Right renal pelvis (tissue), 4 donors: ENCODE data around the gene LIN28A. TPM values are rescaled to one million over a fixed set of nuclear protein-coding genes. Genes with fewer than 3 reads are reported as not detected.

Experiments used
- DNase-seq, 4 donors: peaks; one replicate each; pipeline ENCODE4 v3.0.0-alpha.2; 2013; ENCODE audit warnings: low read depth in 4 of 4, low spot score in 3 of 4, missing footprints in 1 of 4
- polyA plus RNA-seq, 4 donors: library from polyadenylated mRNA; unstranded; fragments of 120-200 nt; gene quantifications; one replicate each; pipeline ENCODE4 v1.2.1, GENCODE V29; 2013; ENCODE audit not compliant: insufficient read length in 4 of 4

Gene LIN28A
- polyA plus RNA-seq, 4 donors = 0.04 to 0.09 (median 0.06) TPM

- DNase-seq = no peak
Observed at GRCh38 chr1:26476958-26477357, 66.3 kb downstream of the LIN28A start.

- no peak for DNase-seq
Observed at GRCh38 chr1:26477446-26478152, 67.0 kb downstream of the LIN28A start.

- no peak for DNase-seq
Observed at GRCh38 chr1:26478159-26478558, 67.5 kb downstream of the LIN28A start.

- DNase-seq = no peak
Observed at GRCh38 chr1:26478988-26479387, 68.4 kb downstream of the LIN28A start.

Other genes starting within 250 kb of the LIN28A start
- gene C1orf232, start 241.9 kb upstream of the LIN28A start, polyA plus RNA-seq = under 1 TPM in 1 of 4 donors, not detected in 3; 0.17 TPM
- gene ZNF593, start 240.9 kb upstream of the LIN28A start, polyA plus RNA-seq = 10 to 100 TPM; 11.4 to 29.1 (median 14.6) TPM
- 1 to 10 TPM in 2 of 4 donors, under 1 TPM in 2; 0.61 to 1.3 (median 1.1) TPM for gene ZNF593OS, start 239.0 kb upstream of the LIN28A start, polyA plus RNA-seq
- gene CNKSR1, start 233.3 kb upstream of the LIN28A start, polyA plus RNA-seq = 10 to 100 TPM; 10.7 to 16.2 (median 14.0) TPM
- under 1 TPM in 1 of 4 donors, not detected in 3; 0.08 TPM for gene CATSPER4, start 220.2 kb upstream of the LIN28A start, polyA plus RNA-seq
- 10 to 100 TPM; 13.4 to 17.1 (median 15.9) TPM for gene CEP85, start 176.6 kb upstream of the LIN28A start, polyA plus RNA-seq
- gene SH3BGRL3, start 130.7 kb upstream of the LIN28A start, polyA plus RNA-seq = 100 to 1,000 TPM in 3 of 4 donors, 10 to 100 TPM in 1; 99.2 to 120 (median 108) TPM
- gene UBXN11, start 104.2 kb upstream of the LIN28A start, polyA plus RNA-seq = 10 to 100 TPM; 36.2 to 48.0 (median 38.8) TPM
- 1 to 10 TPM; 1.7 to 8.7 (median 4.8) TPM for gene CD52, start 92.9 kb upstream of the LIN28A start, polyA plus RNA-seq
- 1 to 10 TPM in 1 of 4 donors, under 1 TPM in 3; 0.31 to 1.6 (median 0.83) TPM for gene CRYBG2, start 56.7 kb upstream of the LIN28A start, polyA plus RNA-seq
- under 1 TPM in 1 of 4 donors, not detected in 3; 0.06 TPM for gene ZNF683, start 38.1 kb upstream of the LIN28A start, polyA plus RNA-seq
- 10 to 100 TPM; 30.5 to 34.3 (median 33.2) TPM for gene DHDDS, start 21.5 kb downstream of the LIN28A start, polyA plus RNA-seq
- gene HMGN2, start 61.6 kb downstream of the LIN28A start, polyA plus RNA-seq = 1,000 to 10,000 TPM; 1,113 to 1,261 (median 1,185) TPM
- 10 to 100 TPM; 20.2 to 24.2 (median 21.1) TPM for gene RPS6KA1, start 118.9 kb downstream of the LIN28A start, polyA plus RNA-seq